ENCODE data around the gene S100A8.
"Not testable (repeated sequence)": the region's sequence is repeated elsewhere in the genome, so short reads cannot be mapped to it uniquely, and the experiment has no call there.

S100A8 gene

DNA sequence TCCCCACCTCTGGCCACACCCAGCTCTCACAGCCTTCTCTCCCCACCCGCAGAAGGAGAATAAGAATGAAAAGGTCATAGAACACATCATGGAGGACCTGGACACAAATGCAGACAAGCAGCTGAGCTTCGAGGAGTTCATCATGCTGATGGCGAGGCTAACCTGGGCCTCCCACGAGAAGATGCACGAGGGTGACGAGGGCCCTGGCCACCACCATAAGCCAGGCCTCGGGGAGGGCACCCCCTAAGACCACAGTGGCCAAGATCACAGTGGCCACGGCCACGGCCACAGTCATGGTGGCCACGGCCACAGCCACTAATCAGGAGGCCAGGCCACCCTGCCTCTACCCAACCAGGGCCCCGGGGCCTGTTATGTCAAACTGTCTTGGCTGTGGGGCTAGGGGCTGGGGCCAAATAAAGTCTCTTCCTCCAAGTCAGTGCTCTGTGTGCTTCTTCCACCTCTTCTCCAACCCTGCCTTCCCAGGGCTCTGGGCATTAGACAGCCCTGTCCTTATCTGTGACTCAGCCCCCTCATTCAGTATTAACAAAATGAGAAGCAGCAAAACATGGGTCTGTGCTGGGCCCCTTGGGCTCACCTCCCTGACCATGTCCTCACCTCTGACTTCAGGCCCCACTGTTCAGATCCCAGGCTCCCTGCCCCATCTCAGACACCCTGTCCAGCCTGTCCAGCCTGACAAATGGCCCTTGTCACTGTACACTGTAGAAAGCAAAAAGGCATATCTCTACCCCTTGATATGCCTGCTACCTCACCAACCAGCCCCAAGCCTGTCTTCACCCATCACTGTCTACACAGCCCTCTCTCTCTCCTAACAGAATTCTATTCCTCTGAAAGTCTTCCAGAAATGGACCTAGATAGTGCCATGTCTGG lies 30.0 kb downstream of the S100A8 start:
- DNase-seq, result no peak

DNA sequence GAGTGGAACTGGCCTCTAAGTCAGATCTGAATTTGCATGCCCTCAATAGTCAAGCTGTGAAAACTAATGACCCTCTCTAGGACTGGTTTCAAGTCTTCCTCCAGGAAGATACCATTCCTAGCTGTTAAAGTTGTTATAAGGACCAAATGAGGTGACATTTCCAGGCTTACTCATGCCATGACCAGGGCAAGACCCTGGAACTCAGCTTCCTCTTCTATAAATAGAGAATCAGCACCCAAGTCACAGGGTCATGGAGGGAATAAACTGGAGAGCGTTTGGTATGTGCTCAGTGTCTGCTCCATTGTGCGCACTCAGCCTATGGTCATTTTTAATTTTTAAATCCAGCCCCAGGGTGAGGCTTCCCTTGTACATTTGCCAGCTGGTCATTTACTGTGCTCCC lies 30.7 kb downstream of the S100A8 start:
- no peak for DNase-seq

DNA sequence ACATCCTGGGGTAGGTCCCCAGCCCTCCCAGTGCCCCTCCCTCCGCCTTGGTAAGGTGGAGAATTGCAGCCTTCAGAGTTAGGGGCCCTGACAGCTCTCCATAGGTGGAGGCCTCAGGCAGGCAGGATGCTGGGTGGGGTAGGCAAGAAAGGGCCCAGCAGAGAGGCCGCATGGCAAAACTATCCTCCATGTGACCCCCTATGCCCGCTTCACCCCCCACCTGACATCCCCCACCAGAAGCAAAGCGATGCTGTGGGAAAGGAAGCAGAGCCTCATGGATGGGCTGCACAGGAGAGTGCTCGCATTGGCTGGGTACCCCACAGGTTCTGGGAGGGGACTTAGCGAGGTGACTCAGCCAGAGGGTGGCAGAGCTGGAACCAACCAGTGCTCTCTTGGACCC lies 31.6 kb downstream of the S100A8 start:
- no peak for DNase-seq

DNA sequence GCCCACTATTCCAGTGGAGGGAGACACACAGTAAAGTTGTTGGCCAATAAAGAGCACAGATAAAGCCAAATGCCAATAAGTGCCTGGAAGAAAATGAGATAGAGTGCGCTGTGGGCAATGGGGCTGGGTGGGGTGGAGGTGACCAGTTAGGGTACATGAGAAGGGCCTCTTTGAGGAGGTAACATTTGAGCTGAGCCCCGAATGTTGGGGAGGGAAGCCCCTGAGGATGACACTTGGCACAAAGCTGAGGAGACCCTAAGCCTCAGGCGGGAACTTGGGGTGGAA lies 32.2 kb downstream of the S100A8 start:
- no peak for DNase-seq

DNA sequence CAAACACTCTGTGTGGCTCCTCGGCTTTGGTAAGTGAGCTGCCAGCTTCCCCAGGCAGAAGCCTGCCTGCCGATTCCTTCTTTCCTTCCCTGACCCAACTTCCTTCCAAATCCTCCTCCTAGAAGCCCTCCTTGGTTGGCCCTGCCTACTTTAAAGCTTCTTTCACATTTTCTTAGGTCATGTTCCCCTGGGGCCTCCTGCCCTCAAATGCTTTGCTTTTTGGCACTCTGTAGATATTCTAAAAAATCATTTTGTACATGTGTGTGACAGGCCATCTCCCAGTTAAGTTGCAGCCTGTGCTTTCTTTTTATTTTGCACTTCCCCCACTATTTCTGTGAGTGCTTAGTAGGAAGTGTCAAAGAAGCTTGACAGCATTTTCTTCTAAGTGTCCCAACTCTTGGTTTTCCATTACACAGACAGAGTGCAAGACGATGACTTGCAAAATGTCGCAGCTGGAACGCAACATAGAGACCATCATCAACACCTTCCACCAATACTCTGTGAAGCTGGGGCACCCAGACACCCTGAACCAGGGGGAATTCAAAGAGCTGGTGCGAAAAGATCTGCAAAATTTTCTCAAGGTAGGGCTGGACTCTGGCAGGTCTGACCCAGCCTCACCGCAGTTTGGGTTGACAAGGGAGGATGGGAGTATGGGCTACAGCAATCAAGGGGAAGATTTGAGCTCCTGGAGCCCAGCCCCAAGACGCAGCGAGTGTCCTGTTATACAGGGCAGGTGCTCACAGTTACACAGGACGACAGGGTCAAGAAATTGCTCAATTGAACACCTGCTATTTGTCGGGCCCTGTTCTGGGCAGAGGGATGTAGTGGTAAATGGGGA lies 32.8 kb downstream of the S100A8 start, which contains the start of gene S100A9:
S100A9 (plus strand) TSS at position 2 of the 838 bp plus-strand sequence; CDS start at position 432, 430 bp downstream.
- DNase-seq, result no peak

DNA sequence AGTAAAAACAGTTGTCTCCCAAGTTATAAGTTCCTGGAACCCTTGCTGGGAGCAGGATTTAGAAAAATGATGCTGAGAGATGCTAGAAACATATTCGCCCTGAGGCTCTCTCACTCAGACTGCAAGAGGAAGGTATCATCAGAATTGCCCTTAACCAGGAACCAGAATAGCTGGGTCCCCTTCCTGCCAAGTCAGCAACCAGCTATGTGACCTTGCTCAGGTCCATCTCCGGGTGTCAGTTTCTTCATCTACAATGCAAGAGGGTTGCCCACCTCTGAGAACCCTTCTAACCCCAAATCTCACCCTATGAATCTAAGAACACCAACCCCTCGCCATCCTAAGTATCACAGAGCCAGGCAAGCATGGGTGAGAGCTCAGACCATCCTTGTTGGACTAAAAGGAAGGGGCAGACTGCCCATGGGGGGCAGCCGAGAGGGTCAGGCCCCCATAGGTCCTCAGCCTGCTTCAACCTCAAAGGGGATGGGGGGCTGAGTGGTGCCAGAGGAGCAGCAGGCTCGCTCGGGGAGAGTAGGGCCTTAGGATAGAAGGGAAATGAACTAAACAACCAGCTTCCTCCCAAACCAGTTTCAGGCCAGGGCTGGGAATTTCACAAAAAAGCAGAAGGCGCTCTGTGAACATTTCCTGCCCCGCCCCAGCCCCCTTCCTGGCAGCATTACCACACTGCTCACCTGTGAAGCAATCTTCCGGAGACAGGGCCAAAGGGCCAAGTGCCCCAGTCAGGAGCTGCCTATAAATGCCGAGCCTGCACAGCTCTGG lies 33.6 kb downstream of the S100A8 start:
- DNase-seq, result no peak

DNA sequence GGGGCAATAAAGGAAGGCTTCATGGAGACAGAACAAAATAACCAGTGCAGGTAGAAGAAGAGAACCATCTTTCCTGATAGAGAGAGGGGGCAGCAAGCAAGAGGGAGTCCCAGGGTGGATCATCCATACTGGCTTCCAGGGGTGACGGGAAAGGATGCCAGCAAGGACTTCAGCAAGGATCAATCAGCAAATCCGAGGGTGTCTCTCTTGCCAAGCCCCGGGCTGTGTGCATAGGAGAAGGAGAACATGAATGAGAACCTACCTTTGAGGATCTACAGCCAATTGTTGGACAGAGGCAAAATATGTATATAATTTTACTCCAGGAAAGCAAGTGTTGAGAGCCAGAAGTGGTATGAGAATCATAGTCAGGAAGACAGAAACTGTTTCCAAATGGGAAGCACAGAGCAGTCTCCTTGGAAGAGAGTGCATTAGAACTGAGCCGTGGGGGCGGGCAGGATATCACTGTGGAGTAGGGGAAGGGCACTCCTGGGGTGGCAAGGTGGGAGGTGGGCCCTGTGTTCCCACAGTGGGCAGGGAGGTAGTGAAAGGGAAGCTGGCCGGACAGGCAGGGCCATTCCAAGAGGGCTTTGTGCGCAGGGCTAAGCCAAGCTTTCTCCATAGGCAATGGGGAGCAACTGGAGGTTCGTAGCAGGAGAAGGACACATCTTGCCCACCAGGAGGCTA lies 34.3 kb downstream of the S100A8 start:
- no peak for DNase-seq

DNA sequence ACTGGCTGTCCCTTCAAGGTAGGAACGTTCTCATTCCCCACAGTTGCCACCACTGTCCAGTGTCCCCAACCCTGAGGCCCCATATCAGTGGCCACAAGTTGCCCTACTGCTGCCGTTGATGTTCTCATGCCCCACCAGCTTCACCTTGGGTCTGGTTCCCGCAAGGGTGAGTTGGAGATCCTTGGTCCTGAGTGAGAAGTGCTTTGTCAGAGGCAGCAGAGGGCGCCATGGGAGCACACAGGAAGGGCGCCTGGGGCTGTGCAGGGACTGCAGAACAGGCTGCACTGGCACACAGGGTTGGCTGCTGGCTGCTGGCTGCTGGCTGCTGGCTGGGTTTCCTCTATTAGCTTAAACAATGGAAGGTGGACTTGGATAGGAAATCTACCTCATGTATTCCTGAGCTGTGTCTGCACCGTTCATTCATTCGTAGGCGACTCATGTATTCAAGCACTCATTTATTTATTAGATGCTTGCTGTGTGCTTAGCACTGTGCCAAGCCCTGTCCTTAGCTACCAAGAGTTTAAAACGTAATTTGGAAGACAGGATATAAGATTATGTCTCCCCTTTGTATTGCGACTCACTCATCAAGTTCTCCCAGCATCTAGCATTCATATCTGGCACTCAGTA lies 35.3 kb downstream of the S100A8 start:
- peak in 1 of 2 experiments; percentile 35 for DNase-seq

DNA sequence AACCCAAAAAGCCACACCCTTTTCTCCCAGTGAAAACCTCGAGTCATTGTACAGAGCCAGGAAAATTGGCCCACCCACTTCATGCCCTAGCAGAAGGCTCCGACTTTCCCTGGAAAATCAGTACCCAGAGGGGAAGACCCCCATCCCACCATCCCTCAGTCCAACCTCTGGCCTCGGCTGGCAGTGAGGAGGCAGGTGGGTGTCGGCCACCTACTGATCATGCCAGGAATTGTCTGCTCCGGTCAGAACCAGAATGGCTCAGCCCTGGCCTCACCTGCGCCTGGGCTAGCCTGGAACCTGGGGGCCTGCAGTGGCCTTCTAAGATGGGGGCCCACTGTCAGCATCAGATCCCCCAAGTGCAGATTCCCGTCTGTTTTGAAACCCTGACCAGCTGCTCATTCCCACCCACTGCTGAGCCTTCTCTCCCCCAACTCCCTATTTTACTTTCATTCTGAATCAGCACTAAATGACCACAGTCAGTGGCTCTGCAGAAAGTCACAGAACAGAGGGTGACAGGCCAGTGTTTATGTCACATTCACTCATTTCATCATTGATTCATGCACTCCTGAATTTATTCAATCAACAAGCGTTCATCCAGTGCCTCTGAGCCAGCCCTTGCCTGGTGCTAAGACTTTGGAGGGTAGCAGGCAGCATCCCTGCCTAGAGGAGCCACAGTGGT lies 36.2 kb downstream of the S100A8 start:
- DNase-seq, result no peak

DNA sequence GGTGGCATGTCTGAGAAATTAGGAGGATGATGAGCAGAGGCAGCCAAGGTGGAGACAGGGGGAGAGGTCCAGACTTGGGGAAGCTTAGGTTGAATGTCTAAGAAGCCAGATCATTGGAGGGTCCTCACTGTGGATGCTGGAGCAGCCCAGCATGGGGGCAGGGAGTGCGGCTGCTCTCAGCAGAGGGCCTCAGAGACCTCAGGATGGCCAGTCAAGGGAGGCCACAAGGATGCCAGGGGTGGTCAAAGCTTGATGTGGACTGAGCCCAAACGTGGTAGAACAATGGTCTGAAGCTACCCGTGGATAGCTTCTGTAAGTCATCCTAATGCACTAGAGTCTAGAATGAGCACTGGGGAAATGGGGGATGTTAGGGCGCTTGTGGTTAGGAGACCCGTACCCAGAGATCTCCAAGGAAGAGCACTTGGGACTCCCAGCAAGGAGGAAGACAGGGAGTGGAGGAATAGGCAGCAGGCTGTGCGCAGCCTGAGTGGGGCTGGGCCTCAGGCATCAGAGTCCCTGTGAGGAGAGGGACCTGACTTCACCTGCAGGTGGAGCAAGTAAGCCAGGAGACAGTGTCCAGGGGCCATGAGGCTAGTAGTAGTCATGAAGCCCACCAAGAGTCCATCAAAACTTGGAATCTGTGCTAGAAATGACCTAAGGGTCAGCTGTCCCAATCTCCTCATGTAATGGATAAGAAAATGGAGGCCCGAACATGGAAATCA lies 37.5 kb downstream of the S100A8 start:
- no peak for DNase-seq

DNA sequence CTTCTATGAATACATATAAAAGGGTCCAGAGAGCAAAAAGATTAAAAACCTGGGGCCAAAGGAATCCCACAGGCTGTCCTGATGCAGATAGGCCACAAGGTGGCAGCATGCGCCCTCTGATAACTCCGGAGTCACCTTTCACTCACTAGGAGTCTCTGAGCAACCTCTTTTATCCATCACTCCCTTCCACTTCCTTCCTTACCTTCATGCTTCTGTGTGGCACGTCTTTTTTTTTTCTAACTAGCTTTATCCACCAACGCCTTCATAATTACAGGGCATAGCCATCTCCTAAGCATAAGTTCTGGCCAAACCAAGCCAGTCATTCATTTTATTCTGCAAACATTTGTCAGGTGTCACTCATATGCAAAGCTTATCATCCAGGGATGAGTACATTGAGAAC lies 38.4 kb downstream of the S100A8 start:
- DNase-seq, result peak in 1 of 2 experiments; percentile 57

DNA sequence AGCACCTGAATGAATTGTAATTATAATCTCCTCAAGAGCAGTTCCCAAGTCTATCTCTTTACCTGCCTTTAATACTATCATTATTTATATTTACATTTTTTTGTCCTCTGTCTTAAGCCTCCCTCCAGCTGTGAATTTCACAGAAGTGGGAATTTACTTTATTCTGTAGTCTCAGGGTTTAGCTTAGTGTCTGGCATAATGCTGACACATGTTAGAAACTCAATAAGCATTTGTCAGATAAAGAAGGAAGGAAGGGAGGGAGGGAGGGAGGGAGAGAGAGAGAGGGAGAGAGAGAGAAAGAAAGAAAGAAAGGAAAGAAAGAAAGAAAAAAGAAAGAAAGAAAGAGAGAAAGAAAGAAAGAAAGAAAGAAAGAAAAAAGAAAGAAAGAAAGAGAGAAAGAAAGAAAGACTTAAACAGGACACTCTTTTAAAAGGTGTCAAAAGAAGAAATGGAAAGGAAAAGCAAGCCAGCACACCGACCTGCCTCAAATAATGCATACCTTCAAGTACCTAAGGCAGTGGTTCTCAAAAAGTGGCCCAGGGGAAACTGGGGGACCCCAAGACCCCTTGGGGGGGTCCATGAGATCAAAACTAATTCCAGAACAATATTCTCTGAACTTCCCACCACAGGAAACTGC lies 40.4 kb downstream of the S100A8 start:
- DNase-seq, result no peak

DNA sequence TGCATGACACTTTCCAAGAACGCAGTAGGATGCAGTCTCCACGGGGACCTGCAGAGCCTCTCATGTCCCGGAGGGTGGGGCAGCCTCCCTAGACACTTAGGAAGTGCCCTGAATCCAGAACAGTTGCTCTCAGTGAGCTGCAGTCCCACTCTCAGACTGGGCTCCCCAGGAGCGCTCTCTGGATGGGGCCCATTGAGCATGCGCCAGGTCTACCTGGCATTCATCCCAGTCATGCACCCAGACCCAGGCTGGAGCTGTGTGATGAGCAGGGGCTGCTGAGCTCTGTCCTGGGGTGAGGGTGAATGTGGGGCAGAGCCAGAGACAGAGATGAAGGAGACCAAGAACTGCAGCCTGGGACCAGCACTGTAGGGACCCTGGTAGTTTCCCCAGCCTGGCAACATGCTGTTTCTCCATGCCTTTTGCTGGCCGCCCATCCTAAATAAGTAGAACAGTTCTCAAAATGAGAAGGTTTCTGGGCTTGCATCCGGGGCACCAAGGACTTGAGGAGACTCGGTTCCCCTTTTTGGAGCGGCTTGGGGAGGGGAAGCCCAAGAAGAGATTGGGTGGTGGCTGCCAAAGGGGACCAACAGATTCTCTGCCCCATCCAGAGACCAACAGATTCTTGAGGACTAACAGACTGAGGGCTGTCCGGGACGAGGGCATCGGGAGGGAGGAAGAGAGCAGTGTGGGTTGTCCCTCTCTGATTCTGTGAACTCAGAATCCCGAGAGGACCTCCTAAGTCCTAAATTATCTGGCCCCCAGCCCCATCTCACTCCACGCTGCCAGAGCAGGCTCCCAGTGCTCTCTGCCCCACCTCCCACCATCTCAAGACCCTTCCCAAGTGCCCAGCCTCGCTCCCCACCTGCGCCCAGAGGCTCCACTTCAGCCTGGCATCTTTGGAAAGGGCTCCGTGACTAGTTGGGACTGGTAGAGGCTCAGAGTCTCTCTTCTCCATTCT lies 41.2 kb downstream of the S100A8 start:
- DNase-seq, result no peak

DNA sequence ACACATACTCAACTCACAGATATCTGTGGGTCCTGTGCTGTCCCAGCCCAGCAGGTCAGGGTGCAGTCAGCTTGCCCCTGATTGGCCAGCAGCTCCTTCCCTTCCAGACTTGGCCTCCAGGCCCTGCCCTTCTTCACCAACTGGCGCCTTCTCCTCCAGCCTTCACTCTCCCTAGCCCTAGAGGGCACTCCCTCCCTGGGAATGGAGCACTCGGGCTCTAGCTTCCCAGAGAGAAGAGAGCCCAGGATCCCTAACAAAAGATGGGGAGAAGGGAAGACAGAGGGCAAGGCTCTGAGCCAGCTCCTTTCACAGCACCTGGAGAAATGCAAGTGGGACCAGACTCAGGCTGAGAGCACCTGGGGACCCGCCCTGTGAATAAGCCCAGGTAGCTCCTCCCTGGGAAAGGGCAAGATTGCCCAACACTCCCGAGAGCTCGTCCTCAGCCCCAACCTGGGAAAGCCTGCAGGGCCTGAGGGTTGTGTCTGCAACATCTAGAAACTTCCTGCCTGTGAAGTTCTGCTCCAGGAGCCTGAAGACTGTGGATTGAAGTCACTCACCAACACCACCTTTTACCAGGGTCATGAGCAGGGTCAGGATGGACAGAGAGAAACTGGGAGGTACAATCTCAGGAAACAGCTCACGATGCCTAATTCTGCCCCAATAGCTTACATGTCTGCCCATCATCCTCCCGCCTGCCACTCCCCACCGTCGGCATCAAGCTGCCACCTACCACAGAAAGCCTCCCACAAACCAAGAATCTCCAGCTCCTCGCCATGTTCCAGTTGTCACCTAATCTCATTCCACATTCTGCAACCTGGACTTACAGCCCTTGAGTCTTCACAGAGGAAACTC lies 42.1 kb downstream of the S100A8 start, which contains the start of gene PGLYRP4:
PGLYRP4 (minus strand) TSS at position 331 of the 852 bp plus-strand sequence. CDS start 909 bp downstream, outside the sequence.
- DNase-seq, result no peak

DNA sequence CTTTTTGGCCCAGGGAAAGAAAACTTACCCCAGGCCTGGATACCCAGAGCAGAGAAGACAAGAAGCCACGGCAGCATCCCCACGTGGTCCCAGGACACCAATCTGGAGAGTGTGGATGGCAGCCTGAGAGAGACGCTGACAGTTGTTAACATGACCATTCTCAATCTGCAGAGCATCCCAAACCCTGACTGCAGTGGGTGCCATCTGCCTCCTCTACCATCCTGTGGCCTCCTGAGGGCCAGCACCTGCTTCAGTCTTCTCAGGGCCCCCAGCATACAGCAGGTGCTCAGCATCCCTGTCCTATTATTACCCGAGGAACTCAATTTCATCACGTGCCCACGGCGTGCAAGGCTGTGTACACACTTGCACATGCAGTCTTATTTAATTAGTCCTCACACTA lies 43.0 kb downstream of the S100A8 start:
- no peak for DNase-seq

DNA sequence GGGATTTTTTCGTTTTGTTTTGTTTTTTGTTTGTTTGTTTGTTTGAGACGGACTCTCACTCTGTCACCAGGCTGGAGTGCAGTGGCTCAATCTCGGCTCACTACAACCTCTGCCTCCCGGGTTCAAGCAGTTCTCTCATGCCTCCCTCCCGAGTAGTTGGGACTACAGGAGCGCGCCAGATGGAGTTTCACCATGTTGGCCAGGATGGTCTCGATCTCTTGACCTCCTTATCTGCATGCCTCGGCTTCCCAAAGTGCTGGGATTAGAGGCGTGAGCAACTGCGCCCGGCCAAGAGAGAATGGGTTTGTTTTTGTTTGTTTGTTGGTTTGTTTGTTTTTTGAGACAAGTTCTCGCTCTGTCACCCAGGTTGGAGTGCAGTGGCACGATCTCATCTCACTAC lies 43.8 kb downstream of the S100A8 start:
- not testable (repeated sequence) for DNase-seq

DNA sequence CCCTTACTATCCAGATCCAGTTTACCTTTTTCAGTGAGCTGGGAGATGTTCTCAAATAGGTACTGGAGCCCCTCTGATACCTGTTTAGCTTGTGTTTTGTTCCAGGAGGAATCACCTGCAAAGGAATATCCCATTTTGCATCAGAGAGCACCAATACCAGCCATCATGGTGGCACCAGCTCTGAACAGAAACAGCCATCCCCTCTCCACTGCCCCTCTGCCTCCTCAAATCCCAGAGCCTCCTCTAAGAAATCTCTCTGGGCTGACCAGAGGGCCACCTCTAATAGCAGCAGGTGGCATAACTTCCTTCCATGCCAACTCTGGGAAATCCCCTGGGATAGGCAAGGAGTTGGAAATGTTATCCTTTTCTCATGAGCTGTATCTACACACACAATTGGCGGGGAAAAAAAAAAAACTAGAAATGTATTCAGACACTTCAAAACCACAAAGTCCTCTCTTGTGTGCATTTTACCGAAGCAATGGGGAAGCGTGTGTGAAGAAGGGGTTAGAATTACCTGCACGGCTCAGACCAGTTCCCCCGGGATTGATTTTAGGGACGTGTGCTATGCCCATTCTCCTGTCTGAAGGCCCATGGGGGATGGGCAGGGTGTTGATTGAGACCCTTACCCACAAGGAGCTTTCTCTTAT lies 44.7 kb downstream of the S100A8 start:
- no peak for DNase-seq
